ENCODE measurements around the gene ANGPTL2. TPM values are rescaled to one million over a fixed set of nuclear protein-coding genes. Genes with fewer than 3 reads are reported as not detected.

ANGPTL2 gene
- total and polyA plus RNA-seq, 9 of the 15 experiments (the other 6 are each of a cell fraction or from before 2014, with no cell fraction given): not detected

- H3K9ac ChIP-seq (ENCODE audit: insufficient read depth in 1 of 2, low read depth in 2 of 2, low read length in 2 of 2): no peak overlapping the region
- FAIRE-seq (no peak), DNase-seq (ENCODE audit: extremely low read depth in 1 of 4, low spot score in 3 of 4) (no peak), ATAC-seq (no peak)
- H3K27ac ChIP-seq (ENCODE audit: extremely low read depth, low read depth, low read length): no peak overlapping the region
- in situ Hi-C loops (cut with MboI): no loop called here
- H3K9me1 ChIP-seq (ENCODE audit: control insufficient read depth, insufficient read depth, low read length): no peaks in the 10 kb centered on the region
- ChIA-PET CTCF (ENCODE audit: low intra/inter-chr PET ratio) (interaction anchor here (0.5 to 0.6 kb wide), 2 partner anchors 16 to 85 kb away, joined by 3 to 4 read pairs; no protein-coding TSS in a partner anchor), POLR2A (interaction anchor here (1.7 kb wide), 1 partner anchor 10 kb away, joined by 5 read pairs; no protein-coding TSS in a partner anchor)
- no peaks in the 10 kb centered on the region for H3K79me2 ChIP-seq (ENCODE audit: control insufficient read depth, insufficient read depth, low read length)
- no peaks in the 10 kb centered on the region for H3K9me3 ChIP-seq (replicated peaks; ENCODE audit: control insufficient read depth, insufficient read depth, low read depth, low read length)
- peaks cover 3% of the 10 kb centered on the region; the same call in 1 of the 2 replicates for H4K20me1 ChIP-seq (replicated peaks; ENCODE audit: control insufficient read depth, insufficient read depth, low read length)
- H3K4me2 ChIP-seq (ENCODE audit: insufficient read depth, low read length): no peak overlapping the region
- 4% methylated on average over 10 of the region's 10 CpGs for WGBS (ENCODE audit: insufficient coverage, low coverage, missing lambda C conversion rate)
- no TSS peak for BruUV-seq (replicated peaks)
- TF ChIP-seq, protein P1, sequence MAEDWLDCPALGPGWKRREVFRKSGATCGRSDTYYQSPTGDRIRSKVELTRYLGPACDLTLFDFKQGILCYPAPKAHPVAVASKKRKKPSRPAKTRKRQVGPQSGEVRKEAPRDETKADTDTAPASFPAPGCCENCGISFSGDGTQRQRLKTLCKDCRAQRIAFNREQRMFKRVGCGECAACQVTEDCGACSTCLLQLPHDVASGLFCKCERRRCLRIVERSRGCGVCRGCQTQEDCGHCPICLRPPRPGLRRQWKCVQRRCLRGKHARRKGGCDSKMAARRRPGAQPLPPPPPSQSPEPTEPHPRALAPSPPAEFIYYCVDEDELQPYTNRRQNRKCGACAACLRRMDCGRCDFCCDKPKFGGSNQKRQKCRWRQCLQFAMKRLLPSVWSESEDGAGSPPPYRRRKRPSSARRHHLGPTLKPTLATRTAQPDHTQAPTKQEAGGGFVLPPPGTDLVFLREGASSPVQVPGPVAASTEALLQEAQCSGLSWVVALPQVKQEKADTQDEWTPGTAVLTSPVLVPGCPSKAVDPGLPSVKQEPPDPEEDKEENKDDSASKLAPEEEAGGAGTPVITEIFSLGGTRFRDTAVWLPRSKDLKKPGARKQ (CRISPR knock-in tag; IDR thresholded peaks at IDR 0.05): no peak
- TF ChIP-seq ZNF449 (CRISPR knock-in tag; IDR thresholded peaks at IDR 0.05) (no peak), KDM2B (CRISPR knock-in tag; IDR thresholded peaks at IDR 0.05) (no peak), MCM5 (IDR thresholded peaks at IDR 0.05; ENCODE audit: low read depth) (no peak), SMC3 (conservative IDR thresholded peaks at IDR 0.05; ENCODE audit: insufficient read depth, low read depth, low read length) (no peak), NCOR1 (IDR thresholded peaks at IDR 0.05) (no peak)
- TF ChIP-seq, protein P2, sequence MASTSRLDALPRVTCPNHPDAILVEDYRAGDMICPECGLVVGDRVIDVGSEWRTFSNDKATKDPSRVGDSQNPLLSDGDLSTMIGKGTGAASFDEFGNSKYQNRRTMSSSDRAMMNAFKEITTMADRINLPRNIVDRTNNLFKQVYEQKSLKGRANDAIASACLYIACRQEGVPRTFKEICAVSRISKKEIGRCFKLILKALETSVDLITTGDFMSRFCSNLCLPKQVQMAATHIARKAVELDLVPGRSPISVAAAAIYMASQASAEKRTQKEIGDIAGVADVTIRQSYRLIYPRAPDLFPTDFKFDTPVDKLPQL (IDR thresholded peaks at IDR 0.05; ENCODE audit: extremely low read depth, insufficient read length): no peak
- peaks cover 0 to 4% of the 10 kb centered on the region in 2 experiments; a peak in 1 of 5 replicates for H3K4me1 ChIP-seq (replicated peaks in 1 of 2; ENCODE audit: control insufficient read depth in 2 of 2, insufficient read depth in 2 of 2, low read length in 2 of 2)
- H2AFZ ChIP-seq (ENCODE audit: low read depth, low read length): no peak overlapping the region
- H3K4me3 ChIP-seq: no peak overlapping the region
- no peaks in the 10 kb centered on the region for H3K36me3 ChIP-seq (ENCODE audit: control insufficient read depth, insufficient read depth, low read length)
- intact Hi-C loops (cut with micrococcal nuclease): no loop called here
- peaks cover 14 to 73% of the 10 kb centered on the region in 2 experiments for H3K27me3 ChIP-seq (ENCODE audit: control insufficient read depth in 2 of 2, insufficient read depth in 2 of 2, low read length in 2 of 2)
Observed at GRCh38 chr9:127113191-127113972, 9.1 kb downstream of the ANGPTL2 start.

All from K562 (cell line).